Colonic mucosa (tissue), 4 donors: Measurements from ENCODE around the gene RAB15. TPM values are rescaled to one million over a fixed set of nuclear protein-coding genes. Genes with fewer than 3 reads are reported as not detected.
A peak's percentile ranks its signal among the peaks of the same experiment; 100 is the strongest.

Experiments
- DNase-seq: peaks from one replicate; pipeline ENCODE4 v3.0.0-alpha.2; 2020
- H3K27ac ChIP-seq: fragments of 200-600 bp; one replicate; pipeline ENCODE4 v1.8.0; 2021
- H3K27me3 ChIP-seq: fragments of 200-600 bp; one replicate; pipeline ENCODE4 v1.8.0; 2021
- H3K36me3 ChIP-seq: fragments of 200-600 bp; one replicate; pipeline ENCODE4 v1.8.0; 2021
- H3K4me1 ChIP-seq: fragments of 200-600 bp; one replicate; pipeline ENCODE4 v1.8.0; 2021; ENCODE audit warnings: mild to moderate bottlenecking
- H3K4me3 ChIP-seq: fragments of 200-600 bp; one replicate; pipeline ENCODE4 v1.8.0; 2021
- H3K9ac ChIP-seq, 2 donors: one replicate each; pipeline ENCODE4 v1.7.0; 2013; ENCODE audit warnings: control low read depth in 2 of 2, low read depth in 2 of 2, low read length in 2 of 2
- H3K9me3 ChIP-seq: fragments of 200-600 bp; one replicate; pipeline ENCODE4 v1.8.0; 2021
- intact Hi-C: fragments of 100-400 bp; cut with DNase I; formaldehyde crosslinking; loops from one replicate; pipeline ENCODE4 v1.14.1; 2022
- total RNA-seq, 2 donors: library from RNA; stranded (reverse); fragmentation: NEBNext Ultra II Directional in 1 of 2; extraction: Animal tissue kit (Norgen Biotek cat#: 25700) in 1 of 2; gene quantifications; one replicate each; pipeline ENCODE4 v1.2.1, GENCODE V29; 2021
- TF ChIP-seq, protein P1 (sequence below): fragments of 200-600 bp; IDR thresholded peaks from one replicate; pipeline ENCODE4 v1.8.0; 2022; ENCODE audit warnings: antibody characterized with exemption, mild to moderate bottlenecking
- donor health status: healthy.
- donor health status: DM: no; HTN: no; CAD: no.
- donor health status: DM: no; HTN: no; CAD: no.

RAB15 gene
- total RNA-seq, 2 donors from 2014 or later = 33.3 to 43.8 TPM

DNA sequence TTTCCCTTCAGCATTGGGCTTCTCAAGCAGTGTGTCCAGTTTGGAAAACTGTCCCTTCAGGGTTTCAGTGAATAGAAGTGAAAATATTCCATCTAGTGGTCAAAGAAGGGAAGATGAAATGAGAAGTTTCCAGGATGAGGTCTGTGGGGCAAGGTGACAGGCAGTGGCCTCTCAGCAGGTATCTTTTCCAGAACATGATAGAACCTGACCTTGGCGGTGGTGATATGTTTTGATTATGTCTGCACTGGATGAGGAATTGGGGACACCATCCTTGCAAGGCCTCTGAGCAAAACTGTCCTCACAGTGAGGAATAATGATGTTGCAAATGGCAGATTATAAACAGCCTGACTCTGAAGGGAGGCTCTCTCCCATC lies 34.3 kb downstream of the RAB15 start:
- DNase-seq = no peak
- Histone ChIP-seq H3K4me3 (no peak overlapping the region), H3K9ac (no peak overlapping the region), H3K4me1 (no peaks in the 10 kb centered on the region), H3K36me3 (no peaks in the 10 kb centered on the region), H3K9me3 (no peaks in the 10 kb centered on the region), H3K27me3 (no peaks in the 10 kb centered on the region), H3K27ac (peak overlapping the region; percentile 60)
- TF ChIP-seq, protein P1, sequence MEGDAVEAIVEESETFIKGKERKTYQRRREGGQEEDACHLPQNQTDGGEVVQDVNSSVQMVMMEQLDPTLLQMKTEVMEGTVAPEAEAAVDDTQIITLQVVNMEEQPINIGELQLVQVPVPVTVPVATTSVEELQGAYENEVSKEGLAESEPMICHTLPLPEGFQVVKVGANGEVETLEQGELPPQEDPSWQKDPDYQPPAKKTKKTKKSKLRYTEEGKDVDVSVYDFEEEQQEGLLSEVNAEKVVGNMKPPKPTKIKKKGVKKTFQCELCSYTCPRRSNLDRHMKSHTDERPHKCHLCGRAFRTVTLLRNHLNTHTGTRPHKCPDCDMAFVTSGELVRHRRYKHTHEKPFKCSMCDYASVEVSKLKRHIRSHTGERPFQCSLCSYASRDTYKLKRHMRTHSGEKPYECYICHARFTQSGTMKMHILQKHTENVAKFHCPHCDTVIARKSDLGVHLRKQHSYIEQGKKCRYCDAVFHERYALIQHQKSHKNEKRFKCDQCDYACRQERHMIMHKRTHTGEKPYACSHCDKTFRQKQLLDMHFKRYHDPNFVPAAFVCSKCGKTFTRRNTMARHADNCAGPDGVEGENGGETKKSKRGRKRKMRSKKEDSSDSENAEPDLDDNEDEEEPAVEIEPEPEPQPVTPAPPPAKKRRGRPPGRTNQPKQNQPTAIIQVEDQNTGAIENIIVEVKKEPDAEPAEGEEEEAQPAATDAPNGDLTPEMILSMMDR = no peak
- intact Hi-C loops = no loop called here

- no peaks in the 10 kb centered on the region for H3K27me3 ChIP-seq
- no peaks in the 10 kb centered on the region for H3K4me1 ChIP-seq
- intact Hi-C loops = no loop called here
- H3K27ac ChIP-seq = peak overlapping the region; percentile 60
- no peaks in the 10 kb centered on the region for H3K36me3 ChIP-seq
- no peak for DNase-seq
- H3K4me3 ChIP-seq = no peak overlapping the region
- no peaks in the 10 kb centered on the region for H3K9me3 ChIP-seq
- TF ChIP-seq, protein P1 = no peak
- H3K9ac ChIP-seq = no peak overlapping the region
Measured at GRCh38 chr14:64937171-64937820, 34.8 kb downstream of the RAB15 start.

DNA sequence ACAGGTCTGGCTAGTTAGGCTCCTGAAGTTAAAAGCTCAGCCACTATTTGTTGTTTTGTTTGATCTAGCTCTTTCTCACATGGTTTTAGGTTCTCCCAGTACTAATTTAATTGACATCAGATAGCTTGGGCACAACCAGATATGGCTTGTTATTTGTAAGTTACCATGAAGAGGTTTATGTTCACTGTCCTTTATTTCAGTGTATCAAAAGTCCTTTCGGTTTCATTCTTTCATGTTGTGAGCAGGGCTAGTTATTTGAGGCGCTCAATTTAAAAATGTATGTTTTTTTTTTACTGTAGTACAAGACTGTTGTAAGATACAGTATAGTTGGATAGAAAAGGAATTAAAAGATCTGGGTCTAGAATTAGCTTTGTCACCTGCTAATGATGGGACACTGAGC lies 36.6 kb downstream of the RAB15 start:
- H3K36me3 ChIP-seq = no peaks in the 10 kb centered on the region

DNA sequence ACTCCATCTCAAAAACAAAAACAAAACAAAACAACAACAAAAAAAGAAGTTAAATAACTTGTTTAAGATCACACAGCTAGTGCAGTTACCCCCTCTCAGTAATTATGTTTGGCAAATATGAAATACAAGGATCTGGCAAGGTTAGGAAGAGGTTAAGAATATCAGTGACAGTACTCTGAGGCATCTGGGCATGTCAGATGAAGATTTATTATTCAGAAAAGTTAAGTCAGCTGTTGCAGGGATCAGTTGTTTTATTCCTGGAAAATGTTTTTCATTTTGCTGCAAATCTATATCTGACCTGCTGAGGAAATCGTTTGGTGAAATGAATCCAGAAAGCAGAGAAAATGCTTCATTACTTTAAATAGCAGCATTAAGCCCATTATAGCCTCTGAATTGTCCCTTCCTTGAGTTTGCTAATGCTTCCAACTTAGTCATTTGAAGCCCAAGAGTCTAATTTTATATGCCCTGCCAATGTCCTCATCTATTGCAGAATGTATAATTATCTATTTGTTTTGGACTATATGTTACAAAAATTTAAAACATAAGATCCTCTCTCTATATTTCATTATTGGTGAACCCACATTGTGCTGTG lies 37.7 kb downstream of the RAB15 start:
- Histone ChIP-seq H3K9me3 (no peaks in the 10 kb centered on the region), H3K27me3 (no peaks in the 10 kb centered on the region), H3K4me1 (peaks cover 9% of the 10 kb centered on the region), H3K9ac (no peak overlapping the region), H3K27ac (no peak overlapping the region), H3K36me3 (no peaks in the 10 kb centered on the region), H3K4me3 (no peak overlapping the region)
- TF ChIP-seq, protein P1 = no peak
- intact Hi-C loops = no loop called here
- no peak for DNase-seq

More for the DNA sequence above, 36.6 kb downstream of the RAB15 start:
- H3K27me3 ChIP-seq = no peaks in the 10 kb centered on the region
- intact Hi-C loops = no loop called here
- TF ChIP-seq, protein P1 = no peak
- no peak for DNase-seq
- no peak overlapping the region for H3K9ac ChIP-seq
- H3K4me3 ChIP-seq = no peak overlapping the region
- peaks cover 9% of the 10 kb centered on the region for H3K4me1 ChIP-seq
- H3K9me3 ChIP-seq = no peaks in the 10 kb centered on the region
- H3K27ac ChIP-seq = no peak overlapping the region

DNA sequence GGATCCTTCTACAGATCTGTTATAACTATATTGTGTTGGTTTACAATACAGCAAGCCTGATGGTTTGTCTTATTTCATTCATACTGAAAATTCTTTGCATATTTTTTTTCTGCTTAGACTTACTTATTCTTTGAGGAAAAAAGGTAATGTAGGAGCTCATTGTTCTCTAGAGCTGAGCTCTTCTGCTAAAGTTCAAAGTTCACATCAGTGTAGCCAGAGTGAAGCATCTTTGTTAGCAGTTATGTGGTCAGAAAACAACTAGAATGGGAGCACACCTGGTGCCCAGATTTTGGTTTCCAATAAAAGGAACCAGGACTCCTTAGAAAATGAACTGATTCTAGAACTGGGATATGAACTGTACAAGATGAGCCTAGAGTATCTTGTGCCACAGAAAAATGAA lies 39.9 kb downstream of the RAB15 start:
- Histone ChIP-seq H3K4me3 (no peak overlapping the region), H3K4me1 (peaks cover 9% of the 10 kb centered on the region), H3K27me3 (no peaks in the 10 kb centered on the region), H3K27ac (no peak overlapping the region), H3K36me3 (no peaks in the 10 kb centered on the region), H3K9me3 (no peaks in the 10 kb centered on the region), H3K9ac (no peak overlapping the region)
- intact Hi-C loops = no loop called here
- DNase-seq = no peak
- TF ChIP-seq, protein P1 = no peak
